Measurements from ENCODE around the gene TADA2B. TPM values are rescaled to one million over a fixed set of nuclear protein-coding genes. Genes with fewer than 3 reads are reported as not detected.

The TADA2B gene
- total RNA-seq, 4 donors from 2014 or later: 17.9 to 34.1 (median 26.6) TPM

DNA sequence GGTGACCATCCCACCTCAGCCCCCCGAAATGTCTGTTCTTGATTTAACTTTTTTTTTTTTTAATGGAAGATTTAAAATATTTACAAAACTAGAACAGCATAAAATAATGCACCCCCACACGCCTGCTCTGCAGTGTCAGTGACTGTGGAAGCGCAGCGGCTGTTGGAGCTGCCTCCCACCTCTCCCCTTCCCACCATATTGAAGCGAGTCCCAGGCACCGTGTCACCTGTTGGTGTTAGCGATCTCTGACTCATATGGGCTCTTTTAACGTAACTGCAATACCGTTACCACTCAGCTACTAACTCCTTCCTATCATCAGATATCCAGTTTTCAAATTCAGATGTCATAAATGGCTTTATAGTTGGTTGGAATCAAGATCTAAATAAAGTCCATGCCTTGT lies 17.1 kb upstream of the TADA2B start:
- peaks cover 11 to 13% of the 10 kb centered on the region in 2 donors for H3K36me3 ChIP-seq
- no peaks in the 10 kb centered on the region for H3K4me1 ChIP-seq
- H3K9me3 ChIP-seq: no peaks in the 10 kb centered on the region
- DNase-seq: no peak
- 95 to 98% methylated on average over 9 of the region's 9 CpGs for WGBS, 2 donors
- TF ChIP-seq, protein P1, sequence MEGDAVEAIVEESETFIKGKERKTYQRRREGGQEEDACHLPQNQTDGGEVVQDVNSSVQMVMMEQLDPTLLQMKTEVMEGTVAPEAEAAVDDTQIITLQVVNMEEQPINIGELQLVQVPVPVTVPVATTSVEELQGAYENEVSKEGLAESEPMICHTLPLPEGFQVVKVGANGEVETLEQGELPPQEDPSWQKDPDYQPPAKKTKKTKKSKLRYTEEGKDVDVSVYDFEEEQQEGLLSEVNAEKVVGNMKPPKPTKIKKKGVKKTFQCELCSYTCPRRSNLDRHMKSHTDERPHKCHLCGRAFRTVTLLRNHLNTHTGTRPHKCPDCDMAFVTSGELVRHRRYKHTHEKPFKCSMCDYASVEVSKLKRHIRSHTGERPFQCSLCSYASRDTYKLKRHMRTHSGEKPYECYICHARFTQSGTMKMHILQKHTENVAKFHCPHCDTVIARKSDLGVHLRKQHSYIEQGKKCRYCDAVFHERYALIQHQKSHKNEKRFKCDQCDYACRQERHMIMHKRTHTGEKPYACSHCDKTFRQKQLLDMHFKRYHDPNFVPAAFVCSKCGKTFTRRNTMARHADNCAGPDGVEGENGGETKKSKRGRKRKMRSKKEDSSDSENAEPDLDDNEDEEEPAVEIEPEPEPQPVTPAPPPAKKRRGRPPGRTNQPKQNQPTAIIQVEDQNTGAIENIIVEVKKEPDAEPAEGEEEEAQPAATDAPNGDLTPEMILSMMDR (IDR thresholded peaks at IDR 0.05): no peak
- no peak for TF ChIP-seq POLR2A (IDR thresholded peaks at IDR 0.05)
- intact Hi-C loops (cut with DNase I): no loop called here
- H3K4me3 ChIP-seq (replicated peaks in 1 of 3): no peak overlapping the region
- H3K27ac ChIP-seq: no peak overlapping the region
- H3K27me3 ChIP-seq: no peaks in the 10 kb centered on the region

- Histone ChIP-seq H3K27ac (no peak overlapping the region), H3K4me3 (replicated peaks in 1 of 3) (no peak overlapping the region), H3K27me3 (no peaks in the 10 kb centered on the region), H3K36me3 (peaks cover 16 to 22% of the 10 kb centered on the region in 2 donors), H3K9me3 (no peaks in the 10 kb centered on the region), H3K4me1 (no peaks in the 10 kb centered on the region)
- 96 to 97% methylated on average over 7 of the region's 7 CpGs for WGBS, 2 donors
- intact Hi-C loops (cut with DNase I): no loop called here
- TF ChIP-seq, protein P1 (IDR thresholded peaks at IDR 0.05): no peak
- no peak for TF ChIP-seq POLR2A (IDR thresholded peaks at IDR 0.05)
- no peak for DNase-seq
Measured at GRCh38 chr4:7027284-7027683, 15.9 kb upstream of the TADA2B start.

DNA sequence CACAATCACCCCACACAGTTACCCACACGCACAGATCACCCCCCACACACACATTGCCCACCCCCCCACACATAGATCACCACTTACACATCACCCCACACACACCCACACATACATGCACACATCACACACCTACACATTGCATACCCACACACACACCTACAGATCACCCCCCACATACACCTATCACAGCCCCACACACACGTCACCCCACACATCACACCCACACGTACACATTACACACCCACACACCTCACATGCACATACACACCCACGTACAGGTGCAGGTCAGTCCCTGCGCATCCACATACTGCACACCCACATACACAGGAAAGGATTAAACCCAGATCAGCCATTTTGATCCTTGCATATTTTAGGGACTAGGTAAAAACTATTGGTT lies 15.3 kb upstream of the TADA2B start:
- H3K36me3 ChIP-seq: peaks cover 16 to 25% of the 10 kb centered on the region in 2 donors
- H3K27ac ChIP-seq: no peak overlapping the region
- H3K4me3 ChIP-seq (replicated peaks in 1 of 3): no peak overlapping the region
- H3K4me1 ChIP-seq: no peaks in the 10 kb centered on the region
- intact Hi-C loops (cut with DNase I): no loop called here
- no peak for DNase-seq
- H3K9me3 ChIP-seq: no peaks in the 10 kb centered on the region
- 78 to 87% methylated on average over 5 of the region's 5 CpGs for WGBS, 2 donors
- TF ChIP-seq, protein P1 (IDR thresholded peaks at IDR 0.05): no peak
- no peak for TF ChIP-seq POLR2A (IDR thresholded peaks at IDR 0.05)
- H3K27me3 ChIP-seq: no peaks in the 10 kb centered on the region

GRCh38 chr4:7029212-7029611 lies 14.0 kb upstream of the TADA2B start:
- intact Hi-C loops (cut with DNase I): no loop called here
- H3K4me3 ChIP-seq (replicated peaks in 1 of 3): no peak overlapping the region
- H3K4me1 ChIP-seq: no peaks in the 10 kb centered on the region
- peaks cover 16 to 25% of the 10 kb centered on the region in 2 donors for H3K36me3 ChIP-seq
- no peaks in the 10 kb centered on the region for H3K27me3 ChIP-seq
- no peak overlapping the region for H3K27ac ChIP-seq
- no peaks in the 10 kb centered on the region for H3K9me3 ChIP-seq
- DNase-seq: no peak
- TF ChIP-seq, protein P1 (IDR thresholded peaks at IDR 0.05): no peak
- TF ChIP-seq POLR2A (IDR thresholded peaks at IDR 0.05): no peak
- WGBS, 2 donors: 93 to 95% methylated on average over 12 of the region's 12 CpGs

- Histone ChIP-seq H3K36me3 (peaks cover 16 to 25% of the 10 kb centered on the region in 2 donors), H3K9me3 (no peaks in the 10 kb centered on the region)
- intact Hi-C loops (cut with DNase I): loop anchor here (5.0 kb wide), 1 partner anchor 42 kb away; no protein-coding TSS in a partner anchor
Measured at GRCh38 chr4:7029921-7030320, 13.3 kb upstream of the TADA2B start.

More at GRCh38 chr4:7029921-7030320, 13.3 kb upstream of the TADA2B start:
- no peaks in the 10 kb centered on the region for H3K27me3 ChIP-seq
- no peak overlapping the region for H3K4me3 ChIP-seq (replicated peaks in 1 of 3)
- H3K4me1 ChIP-seq: no peaks in the 10 kb centered on the region
- 94 to 95% methylated on average over 10 of the region's 10 CpGs for WGBS, 2 donors
- DNase-seq: no peak
- TF ChIP-seq, protein P1 (IDR thresholded peaks at IDR 0.05): no peak
- no peak for TF ChIP-seq POLR2A (IDR thresholded peaks at IDR 0.05)
- no peak overlapping the region for H3K27ac ChIP-seq
